Stimulated activated CD4-positive, alpha-beta T cell treated with anti-CD3 and anti-CD28 coated beads, Interleukin-4, amount 100 ng/mL, for 24 hours (primary cell): Measurements from ENCODE around the gene SSX5.
"Not testable (repeated sequence)": the region's sequence is repeated elsewhere in the genome, so short reads cannot be mapped to it uniquely, and the experiment has no call there.

Experiments used
- DNase-seq: peaks from one replicate; pipeline ENCODE4 v3.0.0-alpha.2; 2020

Gene SSX5

GRCh38 chrX:48196745-48197201 lies at the start of gene SSX5:
Gene SSX5, minus strand, starts transcription at chrX:48196795. Its CDS starts 1,437 bp downstream, at chrX:48195358.
- DNase-seq, result no peak

GRCh38 chrX:48224196-48224595 lies 27.6 kb upstream of the SSX5 start:
- DNase-seq, result not testable (repeated sequence)

- not testable (repeated sequence) for DNase-seq
Measured at GRCh38 chrX:48214341-48214740, 17.7 kb upstream of the SSX5 start.

- DNase-seq, result not testable (repeated sequence)
Measured at GRCh38 chrX:48190024-48190423, 6.6 kb downstream of the SSX5 start.

- DNase-seq, result not testable (repeated sequence)
Measured at GRCh38 chrX:48181882-48182281, 14.7 kb downstream of the SSX5 start.

- DNase-seq, result no peak
Measured at GRCh38 chrX:48180811-48181210, 15.8 kb downstream of the SSX5 start.

GRCh38 chrX:48179691-48180090 lies 16.9 kb downstream of the SSX5 start:
- no peak for DNase-seq

- not testable (repeated sequence) for DNase-seq
Measured at GRCh38 chrX:48166322-48166721, 30.3 kb downstream of the SSX5 start.

GRCh38 chrX:48165241-48165640 lies 31.4 kb downstream of the SSX5 start:
- no peak for DNase-seq

GRCh38 chrX:48156014-48156413 lies 40.6 kb downstream of the SSX5 start:
- DNase-seq, result no peak

GRCh38 chrX:48154796-48155195 lies 41.8 kb downstream of the SSX5 start:
- DNase-seq, result no peak

- DNase-seq, result no peak
Measured at GRCh38 chrX:48153769-48154168, 42.8 kb downstream of the SSX5 start.

- DNase-seq, result peak; percentile 33
Measured at GRCh38 chrX:48142697-48143096, 53.9 kb downstream of the SSX5 start.

GRCh38 chrX:48141810-48142508 lies 54.6 kb downstream of the SSX5 start:
- DNase-seq, result not testable (repeated sequence)

GRCh38 chrX:48139076-48139475 lies 57.5 kb downstream of the SSX5 start:
- not testable (repeated sequence) for DNase-seq
